Esophagus squamous epithelium (tissue), 5 donors: ENCODE results near the gene KCNIP2. TPM values are rescaled to one million over a fixed set of nuclear protein-coding genes. Genes with fewer than 3 reads are reported as not detected.

ENCODE experiments used
- DNase-seq: peaks from one replicate; lab custom pipeline; 2025; lab: John Stamatoyannopoulos, UW
- H3K27ac ChIP-seq, 4 donors: fragments of 200-600 bp; sonication (generic); one replicate each; pipeline ENCODE4 v1.5.1; 2016 to 2019; ENCODE audit warnings: mild to moderate bottlenecking in 1 of 4
- H3K27me3 ChIP-seq, 4 donors: fragments of 200-600 bp; sonication (generic); 1 replicate in 3 of 4; 2 replicates in 1 of 4; pipeline versions ENCODE4 v1.5.1 to v1.6.0; 2017 to 2021; ENCODE audit warnings: antibody characterized with exemption in 1 of 4
- H3K36me3 ChIP-seq, 3 donors: fragments of 200-600 bp; sonication (generic); one replicate each; pipeline ENCODE4 v1.5.1; 2016 to 2019
- H3K4me1 ChIP-seq, 3 donors: fragments of 200-600 bp; sonication (generic); one replicate each; pipeline ENCODE4 v1.5.1; 2017 to 2019
- H3K4me3 ChIP-seq, 4 donors: fragments of 200-600 bp; sonication (generic); 1 replicate in 3 of 4; 2 replicates in 1 of 4; pipeline ENCODE4 v1.5.1; 2016 to 2019; ENCODE audit warnings: mild to moderate bottlenecking in 2 of 4, moderate library complexity in 1 of 4
- H3K9me3 ChIP-seq, 3 donors: fragments of 200-600 bp; sonication (generic); one replicate each; pipeline ENCODE4 v1.5.1; 2016 to 2019
- POLR2A ChIP-seq, 4 donors: fragments of 450-650 bp; IDR thresholded peaks; one replicate each; pipeline ENCODE4 v1.6.1; 2017; ENCODE audit warnings: antibody characterized with exemption in 4 of 4, mild to moderate bottlenecking in 4 of 4, moderate library complexity in 3 of 4
- WGBS, 2 donors: methylation state at CpG; one replicate each; pipeline ENCODE4 v1.1.5; 2018; 5-methylcytosine and 5-hydroxymethylcytosine counted together
- intact Hi-C: fragments of 100-400 bp; cut with DNase I; formaldehyde crosslinking; loops from one replicate; pipeline ENCODE4 v1.15.0; 2022
- total RNA-seq, 4 donors: library from RNA; depleted of rRNA; stranded (reverse); fragments of >200 nt; gene quantifications; one replicate each; pipeline ENCODE4 v1.1.0, GENCODE V29; 2016
- TF ChIP-seq, protein P1 (sequence below), 6 experiments: fragments of 450-650 bp in 4 of 6; fragments of 200-600 bp in 2 of 6; sonication (generic) in 2 of 6; IDR thresholded peaks; one replicate each; pipeline ENCODE4 v1.5.1; 2016 to 2019; ENCODE audit warnings: antibody characterized with exemption in 6 of 6, mild to moderate bottlenecking in 4 of 6, moderate library complexity in 4 of 6
- donor health status: DM: yes; HTN: yes; CAD: no.

Gene KCNIP2
- total RNA-seq, 4 donors from 2014 or later = 1.2 to 1.5 TPM; not detected in 2

DNA sequence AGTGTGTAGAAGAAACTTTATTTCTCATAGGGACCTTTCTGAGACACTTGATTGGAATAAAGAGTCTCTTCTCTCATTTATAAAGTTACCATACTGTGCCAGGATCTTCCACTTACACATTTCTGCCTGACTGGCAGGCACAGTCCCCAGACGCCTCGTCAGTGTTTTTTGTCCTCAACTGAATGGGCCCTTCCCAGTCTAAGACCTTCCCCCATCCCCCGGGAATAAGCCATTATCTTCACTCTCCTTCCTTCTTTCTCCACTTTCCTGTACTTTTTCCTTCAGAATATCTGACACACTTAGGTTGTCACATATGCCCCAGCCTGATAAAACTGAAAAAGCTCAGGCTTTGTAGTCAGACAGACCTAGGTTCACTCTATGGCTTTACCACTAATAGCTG, 35.3 kb upstream of the KCNIP2 start:
- H3K4me3 ChIP-seq = no peak overlapping the region
- peaks cover 0 to 3% (median 0%) of the 10 kb centered on the region in 3 donors for H3K4me1 ChIP-seq
- intact Hi-C loops = no loop called here
- no peak for DNase-seq
- H3K36me3 ChIP-seq = peaks cover 0 to 15% (median 0%) of the 10 kb centered on the region in 3 donors
- TF ChIP-seq, protein P1, sequence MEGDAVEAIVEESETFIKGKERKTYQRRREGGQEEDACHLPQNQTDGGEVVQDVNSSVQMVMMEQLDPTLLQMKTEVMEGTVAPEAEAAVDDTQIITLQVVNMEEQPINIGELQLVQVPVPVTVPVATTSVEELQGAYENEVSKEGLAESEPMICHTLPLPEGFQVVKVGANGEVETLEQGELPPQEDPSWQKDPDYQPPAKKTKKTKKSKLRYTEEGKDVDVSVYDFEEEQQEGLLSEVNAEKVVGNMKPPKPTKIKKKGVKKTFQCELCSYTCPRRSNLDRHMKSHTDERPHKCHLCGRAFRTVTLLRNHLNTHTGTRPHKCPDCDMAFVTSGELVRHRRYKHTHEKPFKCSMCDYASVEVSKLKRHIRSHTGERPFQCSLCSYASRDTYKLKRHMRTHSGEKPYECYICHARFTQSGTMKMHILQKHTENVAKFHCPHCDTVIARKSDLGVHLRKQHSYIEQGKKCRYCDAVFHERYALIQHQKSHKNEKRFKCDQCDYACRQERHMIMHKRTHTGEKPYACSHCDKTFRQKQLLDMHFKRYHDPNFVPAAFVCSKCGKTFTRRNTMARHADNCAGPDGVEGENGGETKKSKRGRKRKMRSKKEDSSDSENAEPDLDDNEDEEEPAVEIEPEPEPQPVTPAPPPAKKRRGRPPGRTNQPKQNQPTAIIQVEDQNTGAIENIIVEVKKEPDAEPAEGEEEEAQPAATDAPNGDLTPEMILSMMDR (IDR thresholded peaks at IDR 0.05) = no peak
- TF ChIP-seq POLR2A (IDR thresholded peaks at IDR 0.05) = no peak
- no peak overlapping the region for H3K27ac ChIP-seq
- H3K27me3 ChIP-seq = no peaks in the 10 kb centered on the region
- H3K9me3 ChIP-seq = no peaks in the 10 kb centered on the region
- WGBS, 2 donors = 87 to 90% methylated on average over 3 of the region's 3 CpGs

DNA sequence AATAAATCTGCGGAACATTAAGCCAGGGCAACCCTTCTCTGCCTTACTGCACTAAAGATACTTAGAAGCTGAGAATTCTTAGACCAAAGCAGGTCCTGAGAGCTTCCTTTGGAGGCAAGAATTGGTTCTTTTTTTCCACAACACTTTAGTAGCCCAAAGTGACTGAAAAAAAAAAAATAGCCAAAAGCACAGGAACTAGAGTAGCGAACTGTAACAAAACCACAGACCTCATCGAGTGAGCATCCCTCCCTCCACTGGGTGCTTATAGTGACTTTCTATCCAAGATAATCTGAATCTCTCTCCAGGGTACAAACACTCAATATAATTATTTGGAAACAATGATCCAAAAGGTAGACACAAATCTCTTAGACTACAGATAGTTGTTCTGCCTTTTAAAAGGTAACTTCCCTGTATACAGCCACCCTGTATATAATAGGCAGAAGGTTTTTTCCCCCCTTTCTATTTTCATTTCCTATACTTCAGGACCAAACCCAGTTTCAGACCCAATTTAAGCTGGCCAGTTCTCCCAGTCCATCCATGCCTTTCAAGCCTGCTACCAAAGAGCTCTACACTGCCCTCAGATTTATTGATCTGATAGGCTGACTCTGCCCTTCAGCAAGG, 31.6 kb upstream of the KCNIP2 start:
- intact Hi-C loops = no loop called here
- Histone ChIP-seq H3K27me3 (no peaks in the 10 kb centered on the region), H3K36me3 (peaks cover 0 to 22% (median 0%) of the 10 kb centered on the region in 3 donors), H3K4me1 (peaks cover 0 to 3% (median 0%) of the 10 kb centered on the region in 3 donors), H3K9me3 (no peaks in the 10 kb centered on the region), H3K4me3 (no peak overlapping the region), H3K27ac (no peak overlapping the region)
- TF ChIP-seq, protein P1 (IDR thresholded peaks at IDR 0.05) = no peak
- no peak for TF ChIP-seq POLR2A (IDR thresholded peaks at IDR 0.05)
- 66 to 80% methylated on average over 3 of the region's 3 CpGs for WGBS, 2 donors
- DNase-seq = no peak

DNA sequence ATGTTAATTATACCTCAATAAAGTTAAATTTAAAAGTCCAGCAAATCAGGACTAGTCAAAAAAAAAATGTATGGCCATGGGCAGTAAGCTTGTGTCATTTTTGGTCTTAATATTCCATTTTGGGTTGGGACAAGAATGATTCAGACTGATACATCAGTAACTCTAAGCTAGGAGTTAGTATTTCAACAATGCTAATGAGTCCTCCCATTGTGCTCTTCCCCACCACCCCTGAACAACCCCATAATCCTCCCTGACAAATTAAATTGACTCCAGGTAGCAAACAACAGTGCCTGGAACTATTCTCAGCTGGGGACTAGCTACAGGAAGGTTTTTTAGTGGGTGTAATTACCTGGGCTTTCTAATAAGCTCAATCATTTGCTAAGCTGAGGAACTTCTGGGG, 30.7 kb upstream of the KCNIP2 start:
- Histone ChIP-seq H3K4me3 (no peak overlapping the region), H3K36me3 (peaks cover 0 to 16% (median 0%) of the 10 kb centered on the region in 3 donors), H3K27me3 (no peaks in the 10 kb centered on the region), H3K27ac (no peak overlapping the region), H3K9me3 (no peaks in the 10 kb centered on the region), H3K4me1 (no peaks in the 10 kb centered on the region)
- intact Hi-C loops = no loop called here
- DNase-seq = no peak
- TF ChIP-seq POLR2A (IDR thresholded peaks at IDR 0.05) = no peak

DNA sequence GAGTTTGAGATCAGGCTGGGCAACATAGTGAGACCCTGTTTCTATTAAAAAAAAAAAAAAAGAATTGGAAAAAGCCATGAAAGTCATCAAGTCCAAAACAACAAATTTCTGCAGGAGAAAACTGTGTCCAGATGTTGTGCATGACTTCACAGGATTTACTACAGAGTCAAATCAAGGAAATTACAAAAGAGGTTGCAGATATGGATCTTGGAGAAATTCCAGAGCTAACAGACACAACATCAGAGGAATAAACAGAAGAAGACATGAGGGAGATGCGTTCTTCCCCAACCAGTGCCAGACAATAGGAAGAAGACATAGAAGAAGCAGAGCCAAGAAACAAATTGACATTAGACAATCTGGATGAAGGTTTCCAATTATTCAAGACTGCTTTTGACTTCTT, 24.3 kb upstream of the KCNIP2 start:
- Histone ChIP-seq H3K4me1 (no peaks in the 10 kb centered on the region), H3K9me3 (no peaks in the 10 kb centered on the region), H3K4me3 (no peak overlapping the region), H3K27ac (no peak overlapping the region), H3K36me3 (peaks cover 0 to 25% (median 0%) of the 10 kb centered on the region in 3 donors), H3K27me3 (no peaks in the 10 kb centered on the region)
- no peak for DNase-seq
- intact Hi-C loops = no loop called here
- 70 to 74% methylated on average over 1 of the region's 1 CpG for WGBS, 2 donors
- TF ChIP-seq, protein P1 (IDR thresholded peaks at IDR 0.05) = no peak
- no peak for TF ChIP-seq POLR2A (IDR thresholded peaks at IDR 0.05)

DNA sequence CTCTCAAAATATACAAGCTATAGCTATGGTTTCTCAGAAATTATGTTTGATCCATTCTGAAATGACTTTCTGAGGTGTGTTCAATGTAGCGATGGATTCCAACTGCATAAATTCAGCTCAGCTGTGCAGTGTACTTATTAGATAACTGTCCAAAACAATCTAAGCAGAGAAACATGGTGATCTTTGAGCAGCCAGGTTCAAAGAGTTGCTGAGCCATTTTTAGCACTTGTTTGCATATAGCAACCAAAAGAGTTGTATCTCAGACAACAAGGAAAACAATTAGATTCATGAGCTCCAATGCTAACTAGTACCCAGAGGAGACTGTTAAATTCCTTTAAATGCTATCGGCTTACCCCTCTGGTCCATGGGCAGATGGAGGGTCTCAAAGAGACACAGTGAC, 15.9 kb upstream of the KCNIP2 start:
- Histone ChIP-seq H3K9me3 (peaks cover 0 to 12% (median 0%) of the 10 kb centered on the region in 3 donors), H3K27ac (no peak overlapping the region), H3K36me3 (peaks cover 0 to 18% (median 0%) of the 10 kb centered on the region in 3 donors), H3K27me3 (no peaks in the 10 kb centered on the region), H3K4me1 (no peaks in the 10 kb centered on the region), H3K4me3 (no peak overlapping the region)
- intact Hi-C loops = no loop called here
- 79 to 98% methylated on average over 2 of the region's 2 CpGs for WGBS, 2 donors
- no peak for DNase-seq
- TF ChIP-seq, protein P1 (IDR thresholded peaks at IDR 0.05) = no peak
- TF ChIP-seq POLR2A (IDR thresholded peaks at IDR 0.05) = no peak
